NB4 (cell line): ENCODE results near the gene PRKAG1.
A peak's percentile ranks its signal among the peaks of the same experiment; 100 is the strongest.

Source experiments
- DNase-seq: peaks from one replicate; pipeline ENCODE4 v3.0.0; 2010; ENCODE audit warnings: low read depth
- H3K4me3 ChIP-seq: one replicate; pipeline ENCODE4 v1.5.1; 2011; ENCODE audit warnings: mild to moderate bottlenecking, low read depth, low read length, moderate library complexity
- CTCF ChIP-seq: IDR thresholded peaks from one replicate; pipeline ENCODE4 v1.5.1; 2012; ENCODE audit warnings: low read depth, low read length
- MAX ChIP-seq: IDR thresholded peaks from 2 replicates; pipeline ENCODE4 v1.6.1; 2011; ENCODE audit warnings: low read depth, low read length
- MYC ChIP-seq: IDR thresholded peaks from 2 replicates; pipeline ENCODE4 v1.6.1; 2011; ENCODE audit warnings: low read depth, low read length
- POLR2A ChIP-seq: IDR thresholded peaks from 2 replicates; pipeline ENCODE4 v1.6.1; 2011; ENCODE audit warnings: mild to moderate bottlenecking; ENCODE audit not compliant: insufficient read length; ENCODE audit errors: extremely low read depth

The PRKAG1 gene

GRCh38 chr12:48985901-48986300 is 32.7 kb downstream of the PRKAG1 start:
- no peak overlapping the region for H3K4me3 ChIP-seq
- TF ChIP-seq MYC (no peak), POLR2A (no peak), MAX (no peak), CTCF (no peak)
- no peak for DNase-seq

- no peak overlapping the region for H3K4me3 ChIP-seq
- DNase-seq = peak; percentile 52
- TF ChIP-seq POLR2A = no peak
- TF ChIP-seq MYC = no peak
- no peak for TF ChIP-seq CTCF
- no peak for TF ChIP-seq MAX
These were observed 33.1 kb downstream of the PRKAG1 start for GRCh38 chr12:48985475-48985897.

GRCh38 chr12:48982397-48983080 is 36.0 kb downstream of the PRKAG1 start:
- no peak for DNase-seq
- no peak overlapping the region for H3K4me3 ChIP-seq
- TF ChIP-seq MYC (no peak), CTCF (no peak), MAX (no peak), POLR2A (no peak)

GRCh38 chr12:48981757-48982157 is 36.8 kb downstream of the PRKAG1 start:
- no peak overlapping the region for H3K4me3 ChIP-seq
- TF ChIP-seq MYC (no peak), POLR2A (no peak), CTCF (no peak), MAX (no peak)
- DNase-seq = no peak

GRCh38 chr12:48980953-48981756 is 37.4 kb downstream of the PRKAG1 start:
- DNase-seq = peak; percentile 61
- no peak overlapping the region for H3K4me3 ChIP-seq
- TF ChIP-seq CTCF (no peak), MYC (no peak), MAX (no peak), POLR2A (no peak)
